Umbilical cord (tissue), 2 donors: Measurements from ENCODE around the gene EEF1AKMT1. TPM values are rescaled to one million over a fixed set of nuclear protein-coding genes. Genes with fewer than 3 reads are reported as not detected.
"Not testable (repeated sequence)": the region's sequence is repeated elsewhere in the genome, so short reads cannot be mapped to it uniquely, and the experiment has no call there.

Experiments
- DNase-seq: peaks from one replicate; pipeline ENCODE4 v3.0.0-alpha.2; 2015; ENCODE audit warnings: low spot score
- total RNA-seq: library from RNA; depleted of rRNA; stranded (reverse); fragments of >200 nt; gene quantifications from one replicate; pipeline ENCODE4 v1.2.3, GENCODE V29; 2014; ENCODE audit warnings: low replicate concordance; ENCODE audit not compliant: insufficient read depth

The EEF1AKMT1 gene
- total RNA-seq, 1 donor from 2014 or later = 20.9 TPM

DNA sequence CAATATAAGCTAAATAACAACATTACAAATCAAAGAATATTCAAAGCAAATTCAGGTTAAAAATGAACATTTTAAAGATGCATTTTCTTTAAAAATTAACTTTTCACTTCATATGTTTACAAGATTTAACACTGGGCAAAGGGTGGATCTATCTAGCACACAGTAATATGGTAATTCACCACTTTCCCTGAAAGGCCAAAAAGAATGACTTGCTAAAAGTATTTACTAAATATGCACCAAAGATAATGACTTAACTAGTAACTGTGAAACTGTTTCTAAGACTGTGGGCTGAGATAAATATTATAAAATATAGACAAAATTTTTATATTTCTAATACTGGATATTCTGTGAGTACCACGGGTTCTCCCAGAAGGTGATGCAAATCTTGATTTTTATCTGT lies 4.5 kb upstream of the EEF1AKMT1 start:
- no peak for DNase-seq

DNA sequence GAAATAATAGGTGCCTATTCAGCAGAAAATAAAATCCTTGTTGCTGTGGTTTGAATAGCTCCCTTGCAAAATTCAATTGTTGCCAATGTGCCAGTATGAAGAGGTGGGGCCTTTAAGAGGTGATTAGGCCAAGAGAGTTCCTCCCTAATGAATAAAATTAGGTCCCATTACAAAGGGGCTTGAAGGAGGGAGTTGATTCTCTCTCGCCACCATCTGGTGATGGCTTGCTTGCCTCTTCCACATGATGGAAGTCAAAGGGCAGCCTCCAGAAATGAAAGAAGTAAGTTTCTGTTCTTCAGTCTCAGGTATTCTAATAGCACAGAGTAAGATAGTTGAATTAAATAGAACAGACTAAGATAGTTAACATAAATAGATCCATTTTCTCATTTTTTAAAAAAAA lies 3.0 kb upstream of the EEF1AKMT1 start:
- no peak for DNase-seq

- no peak for DNase-seq
Measured at GRCh38 chr13:20775961-20776360, 2.2 kb upstream of the EEF1AKMT1 start.

DNA sequence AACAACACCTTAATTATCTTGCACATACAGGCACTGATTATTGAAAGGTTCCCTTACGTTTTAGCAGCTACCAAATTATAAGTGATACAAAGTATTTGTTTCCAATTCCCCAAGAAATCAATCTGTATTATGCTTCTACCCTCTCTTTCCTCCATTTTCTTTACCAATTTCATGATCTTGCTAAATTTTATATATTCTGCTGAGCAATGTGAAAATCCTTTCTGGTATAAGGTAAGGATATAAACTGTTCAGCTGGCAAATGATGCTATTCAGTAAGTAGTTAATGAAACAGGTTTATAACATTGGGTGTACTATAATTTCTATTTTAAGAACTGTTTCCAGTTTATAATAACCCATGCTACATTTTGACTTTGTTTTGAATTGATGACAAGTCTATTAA lies 985 bp upstream of the EEF1AKMT1 start:
- no peak for DNase-seq

- DNase-seq = no peak
Measured at GRCh38 chr13:20772401-20773131, 1.2 kb downstream of the EEF1AKMT1 start.

DNA sequence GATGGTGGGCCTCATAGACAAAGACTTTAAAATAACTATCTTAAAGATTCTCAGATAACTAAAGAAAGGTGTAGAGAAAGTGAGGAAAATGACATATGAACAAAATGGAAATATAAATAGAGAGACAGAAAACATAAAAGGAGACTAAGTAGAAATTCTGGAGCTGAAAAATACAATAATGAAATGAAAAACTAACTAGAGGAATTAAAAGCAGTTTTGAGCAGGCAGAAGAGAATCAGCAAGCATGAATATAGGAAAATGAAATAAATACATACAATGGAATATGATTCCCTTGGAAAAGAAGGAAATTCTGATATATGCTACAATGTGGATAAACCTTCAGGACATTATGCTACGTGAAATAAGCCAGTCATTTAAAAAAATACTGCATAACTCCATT lies 3.9 kb downstream of the EEF1AKMT1 start:
- no peak for DNase-seq

- DNase-seq = no peak
Measured at GRCh38 chr13:20769091-20769490, 4.7 kb downstream of the EEF1AKMT1 start.

- no peak for DNase-seq
Measured at GRCh38 chr13:20767309-20767943, 6.3 kb downstream of the EEF1AKMT1 start.

DNA sequence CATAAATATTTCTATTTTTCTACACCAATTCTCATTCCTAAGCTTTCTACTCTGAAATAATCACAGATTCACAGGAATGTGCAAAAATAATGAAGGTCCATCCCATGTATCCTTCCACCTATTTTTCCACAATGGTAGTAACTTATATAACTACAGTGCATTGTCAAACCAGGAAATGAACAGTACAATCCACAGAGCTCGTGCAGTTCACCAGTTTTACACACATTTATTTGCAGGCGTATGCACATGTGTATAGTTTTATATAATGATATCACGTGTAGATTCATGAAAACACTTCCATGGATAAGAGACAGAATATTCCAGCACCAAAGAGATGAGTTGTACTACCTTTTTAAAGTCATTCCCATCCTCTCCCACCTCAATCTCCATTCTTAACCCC lies 12.9 kb downstream of the EEF1AKMT1 start:
- no peak for DNase-seq

GRCh38 chr13:20754009-20754408 lies 19.8 kb downstream of the EEF1AKMT1 start:
- DNase-seq = no peak

- DNase-seq = no peak
Measured at GRCh38 chr13:20749377-20749776, 24.4 kb downstream of the EEF1AKMT1 start.

DNA sequence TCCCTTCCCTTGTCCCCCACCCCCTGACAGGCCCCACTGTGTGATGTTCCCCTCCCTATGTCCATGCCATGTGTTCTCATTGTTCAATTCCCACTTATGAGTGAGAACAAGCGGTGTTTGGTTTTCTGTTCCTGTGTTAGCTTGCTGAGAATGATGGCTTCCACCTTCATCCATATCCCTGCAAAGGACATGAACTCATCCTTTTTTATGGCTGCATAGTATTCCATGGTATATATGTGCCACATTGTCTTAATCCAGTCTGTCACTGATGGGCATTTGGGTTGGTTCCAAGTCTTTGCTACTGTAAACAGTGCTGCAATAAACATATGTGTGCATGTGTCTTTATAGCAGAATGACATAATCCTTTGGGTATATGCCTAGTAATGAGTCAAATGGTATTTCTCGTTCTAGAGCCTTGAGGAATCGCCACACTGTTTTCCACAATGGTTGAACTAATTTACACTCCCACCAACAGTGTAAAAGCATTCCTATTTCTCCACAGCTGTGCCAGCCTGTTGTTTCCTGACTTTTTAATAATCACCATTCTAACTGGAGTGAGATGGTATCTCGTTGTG lies 29.8 kb downstream of the EEF1AKMT1 start:
- DNase-seq = not testable (repeated sequence)

DNA sequence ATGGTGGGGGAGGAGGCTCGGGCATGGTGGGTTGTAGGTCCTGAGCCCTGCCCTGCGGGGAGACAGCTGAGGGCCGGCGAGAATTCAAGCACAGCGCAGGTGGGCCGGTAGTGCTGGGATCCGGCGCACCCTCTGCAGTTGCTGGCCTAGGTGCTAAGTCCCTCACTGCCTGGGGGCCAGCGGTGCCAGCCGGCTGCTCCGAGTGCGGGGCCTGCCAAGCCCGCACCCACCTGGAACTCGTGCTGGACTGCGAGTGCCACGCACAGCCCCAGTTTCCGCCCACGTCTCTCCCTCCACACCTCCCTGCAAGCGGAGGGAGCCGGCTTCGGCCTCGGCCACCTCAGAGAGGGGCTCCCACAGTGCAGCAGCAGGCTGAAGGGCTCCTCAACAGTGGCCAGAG lies 33.7 kb downstream of the EEF1AKMT1 start:
- no peak for DNase-seq

- DNase-seq = no peak
Measured at GRCh38 chr13:20738616-20739015, 35.1 kb downstream of the EEF1AKMT1 start.

GRCh38 chr13:20729633-20730585 lies 43.9 kb downstream of the EEF1AKMT1 start:
- no peak for DNase-seq

DNA sequence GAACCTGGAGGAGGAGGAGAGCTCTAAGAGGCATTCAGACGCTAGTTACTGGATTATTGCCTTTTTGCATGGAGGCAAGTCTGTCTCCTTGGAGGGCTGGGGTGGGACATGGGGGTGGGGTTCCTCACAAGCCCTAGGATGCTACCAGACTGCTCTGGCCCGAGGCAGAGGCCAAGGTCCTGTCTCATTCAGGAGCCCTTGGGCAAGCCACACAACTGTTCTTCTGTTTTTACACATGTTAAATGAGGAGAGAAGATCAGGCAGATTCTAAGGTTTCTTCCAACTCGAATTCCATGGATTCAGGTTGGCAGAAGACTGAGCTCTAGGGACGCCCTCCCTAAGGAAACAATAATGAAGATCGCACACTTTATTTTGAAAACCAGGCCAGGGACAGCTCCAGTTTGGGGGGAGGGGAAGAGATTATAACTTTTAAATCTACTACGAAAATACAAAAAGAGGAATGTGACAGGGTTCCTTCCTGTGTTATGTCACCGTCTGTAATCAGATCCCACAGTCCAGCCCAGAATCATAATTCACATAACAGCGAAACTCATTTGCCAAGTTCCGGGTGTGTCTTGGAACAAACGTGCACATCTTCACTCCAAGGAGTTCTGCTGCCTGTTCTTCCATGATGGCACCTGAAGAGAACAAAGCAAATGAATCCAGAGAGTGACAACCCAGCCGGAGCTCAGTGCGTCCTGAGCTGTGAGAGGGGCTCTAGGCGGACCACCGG lies 45.0 kb downstream of the EEF1AKMT1 start:
- DNase-seq = peak; percentile 19

GRCh38 chr13:20727856-20728255 lies 45.9 kb downstream of the EEF1AKMT1 start:
- no peak for DNase-seq

GRCh38 chr13:20721454-20722357 lies 52.1 kb downstream of the EEF1AKMT1 start:
- DNase-seq = peak; percentile 68

DNA sequence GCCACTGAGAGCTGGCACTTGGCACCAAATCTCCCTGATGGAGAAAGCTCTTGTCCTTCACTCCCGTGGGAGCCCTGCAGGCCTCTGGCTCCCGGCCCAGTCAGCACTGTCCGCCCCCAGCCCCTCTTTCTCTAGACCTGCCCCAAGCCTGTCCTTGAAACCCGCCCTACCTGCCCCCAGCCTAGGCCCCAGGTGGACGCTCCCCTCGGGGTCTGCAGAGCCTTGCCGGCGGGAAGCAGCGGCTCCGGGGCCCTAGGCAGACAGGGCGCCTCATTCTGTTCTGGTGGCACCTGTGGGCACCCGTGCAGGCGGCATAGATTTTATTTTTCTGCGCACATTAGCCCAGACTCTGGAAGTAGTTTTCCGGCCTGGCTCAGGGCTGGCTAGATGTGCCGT lies 52.7 kb downstream of the EEF1AKMT1 start:
- no peak for DNase-seq

DNA sequence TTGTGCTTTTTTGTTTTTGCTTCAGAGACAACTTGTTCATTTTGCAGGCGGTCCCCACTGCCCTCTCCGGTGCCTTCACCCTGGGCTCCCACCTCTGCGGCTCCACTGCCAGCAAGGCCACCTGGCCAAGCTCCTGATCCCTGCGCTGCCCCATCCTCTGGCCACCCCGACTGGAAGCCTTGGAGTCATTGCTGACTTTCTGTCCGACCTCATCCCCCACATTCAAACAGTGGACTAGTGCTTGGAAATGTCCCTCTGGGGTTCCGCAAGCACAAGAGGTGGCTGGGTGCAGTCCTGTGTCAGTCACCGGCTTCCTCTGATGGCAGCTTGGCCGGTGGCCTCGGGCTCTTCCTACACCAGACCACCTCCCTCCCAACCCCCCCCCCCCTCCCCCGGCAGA lies 53.3 kb downstream of the EEF1AKMT1 start:
- no peak for DNase-seq
